Measurements from ENCODE around the gene NCKAP5. TPM values are rescaled to one million over a fixed set of nuclear protein-coding genes. Genes with fewer than 3 reads are reported as not detected.

The NCKAP5 gene
- polyA plus RNA-seq, 2 of the 4 experiments (the other 2 are of a cell fraction), result 3.0 to 4.1 TPM

- FAIRE-seq (no peak), DNase-seq (ENCODE audit: low read depth in 1 of 2, low spot score in 1 of 2) (no peak), ATAC-seq (no peak)
- H3K4me1 ChIP-seq, result peaks cover 7% of the 10 kb centered on the region; the same call in 1 of the 3 replicates
- H3K4me3 ChIP-seq, result no peak overlapping the region
- POLR2A ChIA-PET, result no interaction called here
- TF ChIP-seq CBX8 (IDR thresholded peaks at IDR 0.05), result no peak
- TF ChIP-seq CEBPB (IDR thresholded peaks at IDR 0.05), result no peak
- no peak for TF ChIP-seq CHD2 (IDR thresholded peaks at IDR 0.05; ENCODE audit: low read length, partially characterized antibody)
- no peak for TF ChIP-seq RAD21 (conservative IDR thresholded peaks at IDR 0.05 in 1 of 2, IDR thresholded peaks at IDR 0.05 in 1 of 2)
- no peak for TF ChIP-seq FOSB (CRISPR knock-in tag; IDR thresholded peaks at IDR 0.05)
- no peak for TF ChIP-seq HOXA7 (CRISPR knock-in tag; IDR thresholded peaks at IDR 0.05)
- TF ChIP-seq EHMT2 (IDR thresholded peaks at IDR 0.05; ENCODE audit: low read depth), result no peak
- H3K9me3 ChIP-seq, result no peaks in the 10 kb centered on the region
- no peak overlapping the region for H3K4me2 ChIP-seq
- CTCF ChIA-PET, result no interaction called here
- no peak overlapping the region for H3K27ac ChIP-seq
These were observed 116.1 kb downstream of the NCKAP5 start for GRCh38 chr2:133452146-133452545.

- no peak for FAIRE-seq
- ChIA-PET CTCF (no interaction called here), POLR2A (no interaction called here)
- Histone ChIP-seq H3K9me3 (no peaks in the 10 kb centered on the region), H3K4me1 (peaks cover 5% of the 10 kb centered on the region; the same call in 1 of the 3 replicates), H3K27ac (no peak overlapping the region), H3K4me3 (no peak overlapping the region), H3K4me2 (no peak overlapping the region)
- no peak for DNase-seq (ENCODE audit: low read depth in 1 of 2, low spot score in 1 of 2)
- WGBS (ENCODE audit: missing lambda C conversion rate), result 82% methylated on average over 5 of the region's 5 CpGs
- ATAC-seq, result no peak
- TF ChIP-seq KDM1A (IDR thresholded peaks at IDR 0.05; ENCODE audit: low read depth) (no peak), NFE2L2 (conservative IDR thresholded peaks at IDR 0.05; ENCODE audit: low read length) (no peak), NPAS2 (CRISPR knock-in tag; IDR thresholded peaks at IDR 0.05; ENCODE audit: borderline replicate concordance) (no peak)
These were observed 120.1 kb downstream of the NCKAP5 start for GRCh38 chr2:133448195-133448594.

- no peak for FAIRE-seq
- WGBS (ENCODE audit: missing lambda C conversion rate), result 63% methylated on average over 5 of the region's 5 CpGs
- Histone ChIP-seq H3K4me1 (no peaks in the 10 kb centered on the region), H3K9me3 (no peaks in the 10 kb centered on the region), H3K4me2 (no peak overlapping the region), H3K27ac (no peak overlapping the region), H3K4me3 (no peak overlapping the region)
- TF ChIP-seq HOXB13 (CRISPR knock-in tag; IDR thresholded peaks at IDR 0.05; ENCODE audit: low read depth), result no peak
- no peak for TF ChIP-seq FOSL2 (IDR thresholded peaks at IDR 0.05)
- TF ChIP-seq FOSL2 (CRISPR knock-in tag; IDR thresholded peaks at IDR 0.05), result no peak
- TF ChIP-seq ELK1 (IDR thresholded peaks at IDR 0.05; ENCODE audit: low read depth, low read length), result no peak
- TF ChIP-seq FOSB (CRISPR knock-in tag; IDR thresholded peaks at IDR 0.05), result no peak
- TF ChIP-seq MAZ (IDR thresholded peaks at IDR 0.05; ENCODE audit: borderline replicate concordance, low read depth, low read length), result no peak
- TF ChIP-seq EP300 (IDR thresholded peaks at IDR 0.05), result no peak
- no peak for TF ChIP-seq TFCP2L1 (CRISPR knock-in tag; IDR thresholded peaks at IDR 0.05)
- TF ChIP-seq POLR2A (IDR thresholded peaks at IDR 0.05; ENCODE audit: low read length), result no peak
- no peak for TF ChIP-seq ATOH8 (CRISPR knock-in tag; IDR thresholded peaks at IDR 0.05; ENCODE audit: low read depth)
- no peak for TF ChIP-seq CTCF (IDR thresholded peaks at IDR 0.05)
- no peak for TF ChIP-seq HEYL (CRISPR knock-in tag; IDR thresholded peaks at IDR 0.05)
- no peak for TF ChIP-seq E2F6 (IDR thresholded peaks at IDR 0.05; ENCODE audit: borderline replicate concordance, low read depth)
- no peak for TF ChIP-seq CHD4 (IDR thresholded peaks at IDR 0.05; ENCODE audit: borderline replicate concordance)
- TF ChIP-seq USF2 (IDR thresholded peaks at IDR 0.05), result no peak
- no peak for TF ChIP-seq BCL3 (IDR thresholded peaks at IDR 0.05)
- no peak for TF ChIP-seq CBX2 (IDR thresholded peaks at IDR 0.05; ENCODE audit: borderline replicate concordance, low read depth)
- no peak for TF ChIP-seq FOXS1 (CRISPR knock-in tag; IDR thresholded peaks at IDR 0.05)
- TF ChIP-seq MAX (IDR thresholded peaks at IDR 0.05), result no peak
- TF ChIP-seq NPAS2 (CRISPR knock-in tag; IDR thresholded peaks at IDR 0.05; ENCODE audit: borderline replicate concordance), result no peak
- DNase-seq (ENCODE audit: low read depth in 1 of 2, low spot score in 1 of 2), result no peak
- POLR2A ChIA-PET, result no interaction called here
- no peak for ATAC-seq
- CTCF ChIA-PET, result interaction anchor here (1.3 to 1.5 kb wide), 2 partner anchors 9 to 114 kb away, joined by 4 to 5 read pairs; no protein-coding TSS in a partner anchor
These were observed 121.0 kb downstream of the NCKAP5 start for GRCh38 chr2:133447303-133447702.

All from A549 (cell line).